Suprapubic skin (tissue), 4 donors: ENCODE measurements around the gene CCDC3. TPM values are rescaled to one million over a fixed set of nuclear protein-coding genes. Genes with fewer than 3 reads are reported as not detected.

Experiments
- DNase-seq, 2 donors: peaks; one replicate each; pipeline ENCODE4 v3.0.0-alpha.2; 2019; ENCODE audit warnings: low spot score in 2 of 2
- H3K27ac ChIP-seq: fragments of 200-600 bp; sonication (generic); one replicate; pipeline ENCODE4 v1.5.1; 2019
- H3K27me3 ChIP-seq: fragments of 200-600 bp; sonication (generic); one replicate; pipeline ENCODE4 v1.5.1; 2019
- H3K36me3 ChIP-seq: fragments of 200-600 bp; sonication (generic); one replicate; pipeline ENCODE4 v1.5.1; 2019
- H3K4me1 ChIP-seq: fragments of 200-600 bp; sonication (generic); one replicate; pipeline ENCODE4 v1.5.1; 2019
- H3K4me3 ChIP-seq: fragments of 200-600 bp; sonication (generic); one replicate; pipeline ENCODE4 v1.5.1; 2019; ENCODE audit warnings: mild to moderate bottlenecking
- H3K9me3 ChIP-seq: fragments of 200-600 bp; sonication (generic); one replicate; pipeline ENCODE4 v1.5.1; 2019
- CTCF ChIP-seq, 2 donors: fragments of 200-600 bp in 1 of 2; fragments of 450-650 bp in 1 of 2; sonication (generic) in 1 of 2; IDR thresholded peaks; one replicate each; pipeline ENCODE4 v1.5.1; 2016 to 2019; ENCODE audit warnings: antibody characterized with exemption in 2 of 2, mild to moderate bottlenecking in 1 of 2, moderate library complexity in 1 of 2
- EP300 ChIP-seq: sonication (generic); formaldehyde crosslinking; IDR thresholded peaks from one replicate; pipeline ENCODE4 v1.6.1; 2017; ENCODE audit warnings: antibody characterized with exemption
- POLR2A ChIP-seq, 2 donors: fragments of 450-650 bp; IDR thresholded peaks; one replicate each; pipeline ENCODE4 v1.6.1; 2017; ENCODE audit warnings: antibody characterized with exemption in 2 of 2, mild to moderate bottlenecking in 2 of 2, moderate library complexity in 2 of 2
- POLR2AphosphoS5 ChIP-seq, 3 donors: sonication (generic); formaldehyde crosslinking; IDR thresholded peaks; one replicate each; pipeline ENCODE4 v1.6.1; 2017; ENCODE audit warnings: antibody characterized with exemption in 3 of 3
- WGBS: methylation state at CpG from one replicate; pipeline ENCODE4 v1.1.5; 2018; 5-methylcytosine and 5-hydroxymethylcytosine counted together
- total RNA-seq, 4 donors: library from RNA; depleted of rRNA; stranded (reverse); fragments of >200 nt; gene quantifications; one replicate each; pipeline ENCODE4 v1.1.0, GENCODE V29; 2016

Gene CCDC3
- total RNA-seq, 4 donors from 2014 or later, result 31.3 to 124 (median 60.2) TPM

- Histone ChIP-seq H3K27me3 (no peaks in the 10 kb centered on the region), H3K4me3 (no peak overlapping the region), H3K36me3 (no peaks in the 10 kb centered on the region), H3K27ac (no peak overlapping the region), H3K9me3 (no peaks in the 10 kb centered on the region), H3K4me1 (no peaks in the 10 kb centered on the region)
- WGBS, result 62% methylated on average over 5 of the region's 5 CpGs
- TF ChIP-seq POLR2A (IDR thresholded peaks at IDR 0.05) (no peak), POLR2AphosphoS5 (IDR thresholded peaks at IDR 0.05) (no peak), CTCF (IDR thresholded peaks at IDR 0.05) (no peak), EP300 (no peak)
- DNase-seq, result no peak
These were observed 14.9 kb upstream of the CCDC3 start for GRCh38 chr10:13016426-13016825.

GRCh38 chr10:13006037-13006436, 4.5 kb upstream of the CCDC3 start:
- WGBS, result 69% methylated on average over 3 of the region's 3 CpGs
- Histone ChIP-seq H3K36me3 (no peaks in the 10 kb centered on the region), H3K9me3 (peaks cover 4% of the 10 kb centered on the region), H3K27me3 (peaks cover 7% of the 10 kb centered on the region), H3K27ac (no peak overlapping the region), H3K4me3 (no peak overlapping the region), H3K4me1 (peaks cover 17% of the 10 kb centered on the region)
- no peak for DNase-seq
- TF ChIP-seq POLR2AphosphoS5 (IDR thresholded peaks at IDR 0.05), result no peak
- no peak for TF ChIP-seq EP300
- no peak for TF ChIP-seq POLR2A (IDR thresholded peaks at IDR 0.05)
- no peak for TF ChIP-seq CTCF (IDR thresholded peaks at IDR 0.05)

- 73% methylated on average over 3 of the region's 3 CpGs for WGBS
- no peaks in the 10 kb centered on the region for H3K36me3 ChIP-seq
- H3K27me3 ChIP-seq, result peaks cover 7% of the 10 kb centered on the region
- H3K4me3 ChIP-seq, result no peak overlapping the region
- no peaks in the 10 kb centered on the region for H3K9me3 ChIP-seq
- H3K4me1 ChIP-seq, result peaks cover 32% of the 10 kb centered on the region
- no peak overlapping the region for H3K27ac ChIP-seq
- no peak for TF ChIP-seq EP300
- no peak for TF ChIP-seq POLR2AphosphoS5 (IDR thresholded peaks at IDR 0.05)
- TF ChIP-seq POLR2A (IDR thresholded peaks at IDR 0.05), result no peak
- no peak for TF ChIP-seq CTCF (IDR thresholded peaks at IDR 0.05)
- no peak for DNase-seq
These were observed 2.2 kb upstream of the CCDC3 start for GRCh38 chr10:13003759-13004158.

GRCh38 chr10:13003004-13003403, 1.5 kb upstream of the CCDC3 start:
- H3K4me1 ChIP-seq, result peaks cover 32% of the 10 kb centered on the region
- H3K27me3 ChIP-seq, result peaks cover 7% of the 10 kb centered on the region
- no peak for DNase-seq
- no peak overlapping the region for H3K27ac ChIP-seq
- TF ChIP-seq POLR2A (IDR thresholded peaks at IDR 0.05) (no peak), CTCF (IDR thresholded peaks at IDR 0.05) (no peak), EP300 (no peak), POLR2AphosphoS5 (IDR thresholded peaks at IDR 0.05) (no peak)
- no peaks in the 10 kb centered on the region for H3K9me3 ChIP-seq
- no peaks in the 10 kb centered on the region for H3K36me3 ChIP-seq
- no peak overlapping the region for H3K4me3 ChIP-seq

- H3K9me3 ChIP-seq, result no peaks in the 10 kb centered on the region
- peaks cover 32% of the 10 kb centered on the region for H3K4me1 ChIP-seq
- H3K27me3 ChIP-seq, result peaks cover 7% of the 10 kb centered on the region
- WGBS, result 3% methylated on average over 9 of the region's 9 CpGs
- peak overlapping the region; percentile 60 for H3K27ac ChIP-seq
- H3K4me3 ChIP-seq, result peak overlapping the region; percentile 72
- H3K36me3 ChIP-seq, result no peaks in the 10 kb centered on the region
- TF ChIP-seq CTCF (IDR thresholded peaks at IDR 0.05) (no peak), EP300 (no peak), POLR2A (IDR thresholded peaks at IDR 0.05) (no peak), POLR2AphosphoS5 (IDR thresholded peaks at IDR 0.05) (no peak)
- no peak for DNase-seq
These were observed 337 bp upstream of the CCDC3 start for GRCh38 chr10:13001887-13002212.
